ENCODE data around the gene STXBP1. TPM values are rescaled to one million over a fixed set of nuclear protein-coding genes. Genes with fewer than 3 reads are reported as not detected.
A peak's percentile ranks its signal among the peaks of the same experiment; 100 is the strongest.

Gene STXBP1
- total RNA-seq, 1 experiment from 2014 or later, result 3.6 TPM

- no peak for DNase-seq
- no peaks in the 10 kb centered on the region for H3K9me3 ChIP-seq (replicated peaks)
Observed at GRCh38 chr9:127626752-127627493, 14.8 kb downstream of the STXBP1 start.

DNA sequence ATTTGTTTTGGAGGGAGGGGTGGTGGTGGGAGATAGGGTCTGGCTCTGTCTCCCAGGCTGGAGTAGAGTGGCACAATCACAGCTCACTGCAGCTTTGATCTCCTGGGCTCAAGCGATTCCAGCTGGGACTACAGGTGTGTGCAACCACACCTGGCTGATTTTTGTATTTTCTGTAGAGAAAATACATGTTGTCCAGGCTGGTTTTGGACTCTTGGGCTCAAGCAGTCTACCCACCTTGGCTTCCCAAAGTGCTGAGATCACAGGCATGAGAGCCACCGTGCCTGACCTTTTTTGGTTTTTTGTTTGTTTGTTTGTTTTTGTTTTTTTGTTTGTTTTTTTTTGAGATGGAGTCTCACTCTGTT is 15.4 kb downstream of the STXBP1 start:
- Histone ChIP-seq H3K4me3 (no peak overlapping the region), H3K4me1 (no peaks in the 10 kb centered on the region)

More at GRCh38 chr9:127626752-127627493, 14.8 kb downstream of the STXBP1 start:
- Histone ChIP-seq H3K27ac (no peak overlapping the region), H3K4me3 (no peak overlapping the region), H3K4me1 (no peaks in the 10 kb centered on the region), H3K36me3 (no peaks in the 10 kb centered on the region), H3K27me3 (no peaks in the 10 kb centered on the region)

DNA sequence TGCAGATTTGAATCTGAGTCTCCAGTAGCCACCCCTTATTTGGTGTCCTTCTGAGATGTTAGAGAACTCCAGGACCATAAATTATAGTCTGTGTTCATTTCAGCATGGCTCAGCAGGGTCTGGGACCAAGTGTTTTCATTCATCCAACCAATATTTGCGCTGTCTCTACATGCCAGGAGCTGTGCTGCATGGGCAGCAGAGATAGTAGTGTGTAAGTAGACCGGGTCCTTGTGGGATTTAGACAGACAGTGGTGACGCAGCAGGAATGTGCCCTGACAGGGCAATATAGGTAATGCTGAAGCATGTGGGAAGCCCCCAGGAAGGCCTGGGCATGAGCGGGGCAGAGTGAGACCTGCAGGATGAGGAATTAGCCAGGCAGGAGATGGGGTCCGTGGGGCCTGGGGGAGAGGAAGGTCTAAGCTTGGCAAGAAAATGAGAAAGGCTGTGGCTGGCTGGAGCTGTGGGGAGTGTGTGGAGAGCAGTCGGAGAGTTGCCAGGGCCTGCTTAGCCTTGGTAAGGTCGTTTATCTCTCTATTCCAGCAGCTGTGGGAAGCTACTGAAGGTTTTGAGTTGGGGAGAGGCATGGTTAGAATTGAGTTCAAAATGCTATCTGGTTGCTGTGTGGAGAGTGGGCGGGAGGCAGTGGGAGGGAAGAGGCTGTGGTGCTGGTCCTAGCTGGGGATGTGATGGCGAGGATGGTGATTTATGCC is 16.8 kb downstream of the STXBP1 start:
- Histone ChIP-seq H3K36me3 (no peaks in the 10 kb centered on the region), H3K4me3 (no peak overlapping the region), H3K27me3 (no peaks in the 10 kb centered on the region), H3K9me3 (replicated peaks) (no peaks in the 10 kb centered on the region), H3K4me1 (no peaks in the 10 kb centered on the region), H3K27ac (no peak overlapping the region)
- no peak for DNase-seq

More for the DNA sequence above, 15.4 kb downstream of the STXBP1 start:
- DNase-seq, result no peak
- H3K9me3 ChIP-seq (replicated peaks), result no peaks in the 10 kb centered on the region
- no peaks in the 10 kb centered on the region for H3K27me3 ChIP-seq
- H3K36me3 ChIP-seq, result no peaks in the 10 kb centered on the region
- no peak overlapping the region for H3K27ac ChIP-seq

GRCh38 chr9:127629468-127630081 is 17.5 kb downstream of the STXBP1 start:
- no peak for DNase-seq
- no peak overlapping the region for H3K27ac ChIP-seq
- no peaks in the 10 kb centered on the region for H3K9me3 ChIP-seq (replicated peaks)
- H3K36me3 ChIP-seq, result no peaks in the 10 kb centered on the region
- no peak overlapping the region for H3K4me3 ChIP-seq
- no peaks in the 10 kb centered on the region for H3K27me3 ChIP-seq
- no peaks in the 10 kb centered on the region for H3K4me1 ChIP-seq

DNA sequence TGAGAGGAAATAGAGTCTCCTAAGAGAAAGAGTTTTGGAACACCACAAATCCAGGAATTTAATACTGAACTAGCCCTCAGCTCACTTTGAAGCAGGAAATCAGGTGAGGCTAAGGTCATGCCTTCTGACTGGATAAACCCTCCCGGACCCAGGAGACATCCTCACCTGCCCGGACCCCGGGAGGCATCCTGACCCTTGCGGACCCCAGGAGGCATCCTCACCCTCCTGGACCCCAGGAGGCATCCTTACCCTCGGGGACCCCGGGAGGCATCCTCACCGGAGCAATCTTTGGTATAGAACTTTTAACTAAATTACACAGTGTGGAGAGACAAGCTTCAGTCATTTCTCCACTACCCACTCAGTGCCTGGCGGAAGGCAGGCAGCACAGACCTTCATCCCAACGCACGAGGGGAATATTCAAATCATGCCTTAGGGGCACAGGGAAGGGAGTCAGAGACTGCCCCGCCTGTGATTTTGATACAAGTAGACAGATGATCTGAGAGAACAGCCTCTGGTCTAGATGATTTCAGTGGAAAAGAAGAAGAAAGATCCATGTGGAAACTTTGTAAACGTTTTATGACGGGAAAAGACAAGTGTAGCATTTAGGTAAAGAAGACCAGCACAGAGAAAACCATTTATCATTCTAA is 21.3 kb downstream of the STXBP1 start:
- H3K36me3 ChIP-seq, result no peaks in the 10 kb centered on the region
- DNase-seq, result peak in 1 of 2 experiments; percentile 32
- H3K9me3 ChIP-seq (replicated peaks), result no peaks in the 10 kb centered on the region
- H3K27ac ChIP-seq, result no peak overlapping the region
- H3K27me3 ChIP-seq, result peaks cover 3% of the 10 kb centered on the region; the same call in 1 of the 2 replicates
- H3K4me1 ChIP-seq, result no peaks in the 10 kb centered on the region; the same call in 1 of the 2 replicates
- H3K4me3 ChIP-seq, result no peak overlapping the region

- no peaks in the 10 kb centered on the region for H3K9me3 ChIP-seq (replicated peaks)
- H3K36me3 ChIP-seq, result no peaks in the 10 kb centered on the region
- peak; percentile 18 to 33 for DNase-seq
- peaks cover 3% of the 10 kb centered on the region; the same call in 1 of the 2 replicates for H3K27me3 ChIP-seq
- no peaks in the 10 kb centered on the region; the same call in 1 of the 2 replicates for H3K4me1 ChIP-seq
- H3K4me3 ChIP-seq, result no peak overlapping the region
- H3K27ac ChIP-seq, result no peak overlapping the region
Observed at GRCh38 chr9:127634021-127634420, 21.9 kb downstream of the STXBP1 start.

- Histone ChIP-seq H3K27ac (no peak overlapping the region), H3K4me3 (no peak overlapping the region), H3K9me3 (replicated peaks) (no peaks in the 10 kb centered on the region), H3K27me3 (peaks cover 3% of the 10 kb centered on the region; the same call in 1 of the 2 replicates), H3K36me3 (no peaks in the 10 kb centered on the region), H3K4me1 (no peaks in the 10 kb centered on the region; the same call in 1 of the 2 replicates)
- peak; percentile 25 to 42 for DNase-seq
Observed at GRCh38 chr9:127634698-127635097, 22.6 kb downstream of the STXBP1 start.

DNA sequence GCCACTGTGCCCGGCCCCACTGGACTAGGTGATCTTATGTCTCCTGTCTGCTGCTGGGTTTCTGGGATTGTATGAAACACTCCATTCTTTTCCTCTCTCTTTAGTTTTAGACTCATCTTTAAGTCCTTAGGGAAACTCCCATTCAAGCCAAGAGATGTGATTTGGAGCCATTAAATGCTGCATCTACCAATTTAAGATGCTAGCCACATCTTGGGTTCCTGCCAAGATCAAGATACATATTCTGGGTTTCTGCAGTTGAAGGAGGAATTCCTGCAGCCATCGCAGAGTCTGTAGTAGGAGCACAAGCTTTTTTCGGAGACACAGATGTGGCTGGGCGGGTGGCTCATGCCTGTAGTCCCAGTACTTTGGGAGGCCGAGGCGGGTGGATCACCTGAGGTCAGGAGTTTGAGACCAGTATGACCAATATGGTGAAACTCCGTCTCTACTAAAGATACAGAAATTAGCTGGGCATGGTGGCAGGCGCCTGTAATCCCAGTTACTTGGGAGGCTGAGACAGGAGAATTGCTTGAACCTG is 23.2 kb downstream of the STXBP1 start:
- no peaks in the 10 kb centered on the region for H3K36me3 ChIP-seq
- DNase-seq, result no peak
- H3K4me3 ChIP-seq, result no peak overlapping the region
- H3K27ac ChIP-seq, result no peak overlapping the region
- no peaks in the 10 kb centered on the region for H3K9me3 ChIP-seq (replicated peaks)
- no peaks in the 10 kb centered on the region; the same call in 1 of the 2 replicates for H3K4me1 ChIP-seq
- H3K27me3 ChIP-seq, result peaks cover 3% of the 10 kb centered on the region; the same call in 1 of the 2 replicates

DNA sequence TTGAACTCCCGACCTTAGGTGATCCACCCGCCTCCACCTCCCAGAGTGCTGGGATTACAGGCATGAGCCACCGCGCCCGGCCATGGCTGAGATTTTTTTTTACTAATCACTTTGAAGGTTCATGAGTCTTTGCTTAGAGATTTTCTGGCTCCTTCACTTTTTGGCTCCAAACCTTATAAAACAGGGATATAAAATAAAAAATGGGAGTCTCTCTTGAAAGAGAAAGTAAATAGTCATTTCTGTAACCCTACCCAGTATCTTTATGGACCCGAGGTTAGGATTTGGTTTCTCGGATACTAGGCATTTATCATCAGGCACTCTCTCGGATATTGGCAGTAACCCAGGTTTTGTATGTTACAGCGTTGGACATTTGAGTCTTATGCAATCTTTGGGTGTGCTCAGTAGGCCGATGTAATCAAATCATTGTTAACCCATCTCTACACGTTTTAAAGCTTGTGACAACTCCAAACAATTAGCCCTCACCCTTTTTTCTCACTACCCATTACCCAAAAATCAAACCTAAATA is 25.3 kb downstream of the STXBP1 start:
- Histone ChIP-seq H3K27ac (no peak overlapping the region), H3K4me3 (no peak overlapping the region), H3K4me1 (no peaks in the 10 kb centered on the region; the same call in 1 of the 2 replicates), H3K9me3 (replicated peaks) (no peaks in the 10 kb centered on the region), H3K36me3 (no peaks in the 10 kb centered on the region), H3K27me3 (peaks cover 3% of the 10 kb centered on the region; the same call in 1 of the 2 replicates)
- DNase-seq, result peak in 1 of 2 experiments; percentile 29

DNA sequence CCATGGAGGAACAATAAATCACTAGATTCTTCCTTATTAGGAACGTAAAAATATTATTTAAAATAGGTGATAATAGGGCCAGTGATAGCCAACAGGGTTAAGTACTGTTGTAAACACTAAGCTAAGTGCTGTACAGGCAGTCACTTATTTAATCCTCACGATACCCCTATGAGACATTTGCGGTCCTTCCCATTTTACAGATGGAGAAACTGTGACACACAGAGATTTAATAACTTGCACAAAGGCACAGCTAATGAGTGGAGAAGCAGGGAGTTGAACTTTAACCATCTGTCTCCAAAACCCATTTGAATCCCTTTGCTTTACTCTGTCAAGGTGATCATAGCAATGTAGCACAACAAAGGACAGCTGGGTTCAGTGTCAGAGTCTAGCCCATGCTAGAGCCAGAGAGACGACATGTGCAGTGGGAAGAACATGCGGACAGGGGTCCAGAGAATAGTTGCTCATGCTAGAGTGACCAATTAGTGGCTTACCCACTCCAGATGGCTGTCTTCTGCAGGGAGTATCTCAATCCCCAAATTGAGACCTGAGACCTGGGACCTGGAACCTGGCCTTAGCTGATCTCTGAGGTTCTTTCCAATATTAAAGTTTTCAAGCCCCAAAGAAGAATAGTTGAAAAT is 28.9 kb downstream of the STXBP1 start:
- Histone ChIP-seq H3K27me3 (peaks cover 3% of the 10 kb centered on the region; the same call in 1 of the 2 replicates), H3K4me3 (no peak overlapping the region), H3K9me3 (replicated peaks) (no peaks in the 10 kb centered on the region), H3K36me3 (no peaks in the 10 kb centered on the region), H3K27ac (no peak overlapping the region), H3K4me1 (peaks cover 18% of the 10 kb centered on the region)
- DNase-seq, result no peak

- Histone ChIP-seq H3K4me1 (peaks cover 18% of the 10 kb centered on the region), H3K27me3 (peaks cover 3% of the 10 kb centered on the region; the same call in 1 of the 2 replicates)
Observed at GRCh38 chr9:127642082-127642740, 30.1 kb downstream of the STXBP1 start.

DNA sequence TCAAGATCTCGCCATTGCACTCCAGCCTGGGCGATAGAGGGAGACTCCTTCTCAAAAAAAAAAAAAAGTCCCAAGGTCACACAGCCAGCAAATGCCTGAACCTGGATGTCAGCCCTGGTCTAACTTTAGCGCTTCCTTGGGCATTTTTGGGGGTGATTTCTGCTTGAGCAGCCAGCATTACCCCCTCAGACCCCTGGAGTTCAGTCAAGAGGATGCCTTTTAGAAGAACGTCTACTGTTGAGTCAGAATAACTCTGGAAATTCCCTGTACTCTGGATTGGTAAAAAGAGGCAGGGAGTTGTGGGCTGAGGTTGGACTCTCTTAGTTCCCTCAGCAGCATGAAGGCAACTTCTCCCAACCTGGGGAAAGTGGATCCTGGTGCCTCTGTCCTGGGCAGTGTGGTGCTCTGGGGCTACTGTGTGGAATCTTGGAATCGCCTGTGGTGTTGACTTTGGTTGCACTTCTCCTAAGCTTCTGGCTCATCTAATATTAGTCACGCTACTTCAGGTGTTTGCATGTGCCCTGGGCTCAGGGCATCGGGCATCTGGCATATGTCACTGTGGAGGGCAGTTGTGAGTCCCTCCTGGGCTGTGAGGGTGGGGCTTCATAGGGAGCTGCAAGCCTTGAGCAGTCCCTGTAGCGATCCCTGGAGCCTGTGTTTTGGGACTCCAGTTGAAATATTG is 32.2 kb downstream of the STXBP1 start:
- no peaks in the 10 kb centered on the region for H3K9me3 ChIP-seq (replicated peaks)
- peaks cover 18% of the 10 kb centered on the region for H3K4me1 ChIP-seq
- H3K4me3 ChIP-seq, result no peak overlapping the region
- no peaks in the 10 kb centered on the region for H3K27me3 ChIP-seq
- H3K27ac ChIP-seq, result peak overlapping the region; percentile 37
- no peaks in the 10 kb centered on the region for H3K36me3 ChIP-seq
- peak in 1 of 2 experiments; percentile 16 for DNase-seq

More at GRCh38 chr9:127642082-127642740, 30.1 kb downstream of the STXBP1 start:
- Histone ChIP-seq H3K27ac (no peak overlapping the region), H3K36me3 (no peaks in the 10 kb centered on the region), H3K9me3 (replicated peaks) (no peaks in the 10 kb centered on the region), H3K4me3 (no peak overlapping the region)
- DNase-seq, result no peak

- H3K27ac ChIP-seq, result peak overlapping the region; percentile 37
- H3K27me3 ChIP-seq, result no peaks in the 10 kb centered on the region
- no peaks in the 10 kb centered on the region for H3K9me3 ChIP-seq (replicated peaks)
- H3K4me3 ChIP-seq, result no peak overlapping the region
- peak; percentile 38 to 49 for DNase-seq
- H3K4me1 ChIP-seq, result peaks cover 18% of the 10 kb centered on the region
- no peaks in the 10 kb centered on the region for H3K36me3 ChIP-seq
Observed at GRCh38 chr9:127644943-127645342, 32.9 kb downstream of the STXBP1 start.
